Measurements from ENCODE around the gene PGM2. TPM values are rescaled to one million over a fixed set of nuclear protein-coding genes. Genes with fewer than 3 reads are reported as not detected.

Gene PGM2
- total RNA-seq, 1 donor from 2014 or later, result 37.6 TPM

DNA sequence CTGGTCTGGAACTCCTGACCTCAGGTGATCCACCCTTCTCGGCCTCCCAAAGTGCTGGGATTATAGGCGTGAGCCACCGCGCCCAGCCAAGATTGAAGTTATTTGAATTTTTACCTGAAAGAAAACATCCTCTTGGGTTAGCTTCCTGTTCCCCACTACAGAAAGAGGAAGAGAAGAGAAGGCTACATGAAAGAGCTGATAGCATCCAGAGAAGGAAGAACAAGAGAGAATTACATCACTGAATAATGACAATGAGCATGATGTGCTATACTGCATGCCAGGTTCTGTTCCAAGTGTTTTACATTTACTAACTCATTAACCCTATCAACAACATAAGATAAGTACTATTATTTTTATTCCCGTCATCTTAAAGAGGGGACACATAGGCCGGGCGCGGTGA, 52.9 kb downstream of the PGM2 start:
- no peak overlapping the region for H3K27ac Mint-ChIP-seq
- H3K27me3 Mint-ChIP-seq, result peaks cover 15% of the 10 kb centered on the region
- H3K4me3 Mint-ChIP-seq, result no peak overlapping the region
- no peaks in the 10 kb centered on the region for H3K4me1 Mint-ChIP-seq (ENCODE audit: unreplicated experiment)
- no peaks in the 10 kb centered on the region for H3K36me3 Mint-ChIP-seq
- TF ChIP-seq, protein P1, sequence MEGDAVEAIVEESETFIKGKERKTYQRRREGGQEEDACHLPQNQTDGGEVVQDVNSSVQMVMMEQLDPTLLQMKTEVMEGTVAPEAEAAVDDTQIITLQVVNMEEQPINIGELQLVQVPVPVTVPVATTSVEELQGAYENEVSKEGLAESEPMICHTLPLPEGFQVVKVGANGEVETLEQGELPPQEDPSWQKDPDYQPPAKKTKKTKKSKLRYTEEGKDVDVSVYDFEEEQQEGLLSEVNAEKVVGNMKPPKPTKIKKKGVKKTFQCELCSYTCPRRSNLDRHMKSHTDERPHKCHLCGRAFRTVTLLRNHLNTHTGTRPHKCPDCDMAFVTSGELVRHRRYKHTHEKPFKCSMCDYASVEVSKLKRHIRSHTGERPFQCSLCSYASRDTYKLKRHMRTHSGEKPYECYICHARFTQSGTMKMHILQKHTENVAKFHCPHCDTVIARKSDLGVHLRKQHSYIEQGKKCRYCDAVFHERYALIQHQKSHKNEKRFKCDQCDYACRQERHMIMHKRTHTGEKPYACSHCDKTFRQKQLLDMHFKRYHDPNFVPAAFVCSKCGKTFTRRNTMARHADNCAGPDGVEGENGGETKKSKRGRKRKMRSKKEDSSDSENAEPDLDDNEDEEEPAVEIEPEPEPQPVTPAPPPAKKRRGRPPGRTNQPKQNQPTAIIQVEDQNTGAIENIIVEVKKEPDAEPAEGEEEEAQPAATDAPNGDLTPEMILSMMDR (conservative IDR thresholded peaks at IDR 0.05), result no peak
- no peaks in the 10 kb centered on the region for H3K9me3 Mint-ChIP-seq
- DNase-seq (ENCODE audit: extremely low spot score, unreplicated experiment), result no peak

DNA sequence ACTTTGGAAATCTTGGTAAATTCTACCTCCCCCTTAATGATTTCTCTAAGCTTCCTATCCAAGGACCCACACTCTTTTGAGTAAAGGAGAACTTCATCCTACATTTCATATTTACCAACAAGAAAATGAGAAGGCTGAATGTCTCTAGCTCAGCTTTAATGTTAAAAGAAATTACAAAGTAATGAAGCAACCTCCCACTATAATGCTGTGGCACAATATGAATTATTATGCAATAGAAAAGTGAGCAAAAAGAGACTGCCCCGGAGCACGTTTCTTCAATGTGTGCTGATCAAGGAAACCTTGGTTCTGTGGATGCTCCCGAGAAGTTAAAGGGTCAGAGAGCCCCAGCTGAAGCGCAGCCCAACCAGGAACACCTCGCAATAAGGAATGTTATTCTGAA, 55.3 kb downstream of the PGM2 start:
- DNase-seq (ENCODE audit: extremely low spot score, unreplicated experiment), result no peak
- no peak overlapping the region for H3K27ac Mint-ChIP-seq
- no peak overlapping the region for H3K4me3 Mint-ChIP-seq
- H3K36me3 Mint-ChIP-seq, result no peaks in the 10 kb centered on the region
- TF ChIP-seq, protein P1 (conservative IDR thresholded peaks at IDR 0.05), result no peak
- H3K27me3 Mint-ChIP-seq, result peaks cover 30% of the 10 kb centered on the region
- H3K4me1 Mint-ChIP-seq (ENCODE audit: unreplicated experiment), result no peaks in the 10 kb centered on the region
- no peaks in the 10 kb centered on the region for H3K9me3 Mint-ChIP-seq

DNA sequence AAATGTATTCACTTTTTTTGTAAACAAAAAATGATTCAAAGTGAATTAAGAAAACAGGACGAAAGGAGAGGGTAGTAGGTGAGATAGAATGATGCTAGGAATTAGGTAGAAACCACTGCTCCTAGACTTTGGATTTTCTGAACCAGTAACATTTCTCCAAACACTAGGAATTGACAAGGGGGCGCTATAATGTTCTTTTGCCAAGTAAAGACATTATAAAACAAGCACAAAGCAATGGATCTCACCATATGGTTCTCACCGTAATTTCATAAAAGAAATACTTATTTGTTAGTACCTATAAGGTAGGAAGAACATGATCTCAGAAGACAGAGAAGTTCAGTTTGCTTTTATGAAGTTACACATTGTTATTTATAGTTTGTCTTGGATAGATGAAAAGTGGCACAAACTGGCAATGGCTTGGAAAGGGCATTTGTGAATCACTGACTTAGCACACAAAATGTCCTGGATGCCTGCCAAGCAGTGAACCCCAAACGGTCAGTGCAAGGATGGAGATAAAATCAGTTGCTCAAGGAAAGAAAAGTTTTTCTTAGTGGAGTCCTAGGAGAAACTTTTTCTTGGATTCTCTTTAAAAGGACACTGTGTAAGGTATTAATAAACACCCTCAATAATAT, 56.3 kb downstream of the PGM2 start:
- no peak overlapping the region for H3K4me3 Mint-ChIP-seq
- no peaks in the 10 kb centered on the region for H3K9me3 Mint-ChIP-seq
- no peaks in the 10 kb centered on the region for H3K36me3 Mint-ChIP-seq

DNA sequence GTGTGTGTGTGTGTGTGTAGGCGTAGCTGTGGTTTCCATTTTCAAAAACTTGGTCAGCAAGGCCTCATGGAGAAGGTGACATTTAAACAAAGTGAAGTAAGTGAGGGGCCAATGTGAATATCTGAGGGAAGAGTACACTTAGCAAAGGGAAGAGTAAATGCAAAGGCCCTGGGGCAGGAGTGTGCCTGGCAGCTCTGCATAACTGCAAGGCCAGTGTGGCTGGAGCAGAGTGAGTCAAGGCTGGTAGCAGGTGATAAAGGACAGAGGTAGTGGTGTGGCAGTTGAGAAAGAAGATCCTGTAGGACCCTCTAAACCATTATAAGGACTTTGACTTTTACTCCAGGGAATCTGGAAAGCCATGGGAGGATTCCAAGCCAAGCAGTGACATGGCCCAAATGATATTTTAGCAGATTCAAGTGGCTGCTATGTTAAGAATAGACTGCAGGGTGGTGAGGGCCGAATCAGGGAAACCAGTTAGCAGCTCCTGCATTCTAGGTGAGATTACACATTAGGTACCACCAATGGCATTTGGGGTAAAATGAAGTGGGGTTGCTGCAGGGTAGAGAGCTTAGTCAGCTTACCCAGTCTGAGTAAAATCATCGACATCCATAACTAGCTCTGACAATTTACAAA, 58.5 kb downstream of the PGM2 start:
- no peak for DNase-seq (ENCODE audit: extremely low spot score, unreplicated experiment)
- no peaks in the 10 kb centered on the region for H3K36me3 Mint-ChIP-seq
- TF ChIP-seq, protein P1 (conservative IDR thresholded peaks at IDR 0.05), result no peak
- H3K27ac Mint-ChIP-seq, result no peak overlapping the region
- no peaks in the 10 kb centered on the region for H3K9me3 Mint-ChIP-seq
- H3K4me1 Mint-ChIP-seq (ENCODE audit: unreplicated experiment), result no peaks in the 10 kb centered on the region
- peaks cover 58% of the 10 kb centered on the region for H3K27me3 Mint-ChIP-seq
- H3K4me3 Mint-ChIP-seq, result no peak overlapping the region

More for the DNA sequence above, 56.3 kb downstream of the PGM2 start:
- TF ChIP-seq, protein P1 (conservative IDR thresholded peaks at IDR 0.05), result no peak
- DNase-seq (ENCODE audit: extremely low spot score, unreplicated experiment), result no peak
- Mint-ChIP-seq H3K27ac (no peak overlapping the region), H3K4me1 (ENCODE audit: unreplicated experiment) (no peaks in the 10 kb centered on the region), H3K27me3 (peaks cover 36% of the 10 kb centered on the region)

GRCh38 chr4:37885496-37885895, 59.0 kb downstream of the PGM2 start:
- no peaks in the 10 kb centered on the region for H3K36me3 Mint-ChIP-seq
- no peaks in the 10 kb centered on the region for H3K9me3 Mint-ChIP-seq
- H3K27me3 Mint-ChIP-seq, result peaks cover 62% of the 10 kb centered on the region
- H3K27ac Mint-ChIP-seq, result no peak overlapping the region
- no peak overlapping the region for H3K4me3 Mint-ChIP-seq
- DNase-seq (ENCODE audit: extremely low spot score, unreplicated experiment), result no peak
- H3K4me1 Mint-ChIP-seq (ENCODE audit: unreplicated experiment), result no peaks in the 10 kb centered on the region
- TF ChIP-seq, protein P1 (conservative IDR thresholded peaks at IDR 0.05), result no peak
